COLO829 (cell line): ENCODE data around the gene CASK.

ENCODE experiments used
- DNase-seq: peaks from one replicate; pipeline ENCODE4 v3.0.0; 2012; ENCODE audit warnings: low spot score

CASK gene

DNA sequence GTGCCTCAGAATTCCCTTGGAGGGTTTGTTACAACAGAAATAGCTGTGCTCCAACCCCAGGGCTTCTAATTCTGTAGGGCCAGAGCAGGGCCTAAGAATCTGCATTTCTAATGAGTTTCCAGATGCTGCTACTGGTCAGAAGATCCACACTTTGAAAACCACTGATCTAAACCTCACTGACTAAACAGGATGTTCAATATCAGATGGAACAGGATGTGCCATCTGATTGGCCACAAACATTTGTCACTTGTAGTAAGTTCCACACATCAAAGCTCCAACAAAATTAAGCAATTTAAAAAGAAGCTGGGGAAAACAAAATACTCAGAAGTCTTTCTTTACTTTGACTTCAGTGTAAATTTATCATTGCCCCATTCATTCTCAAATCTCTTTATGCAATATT, 14.3 kb downstream of the CASK start:
- DNase-seq = no peak

DNA sequence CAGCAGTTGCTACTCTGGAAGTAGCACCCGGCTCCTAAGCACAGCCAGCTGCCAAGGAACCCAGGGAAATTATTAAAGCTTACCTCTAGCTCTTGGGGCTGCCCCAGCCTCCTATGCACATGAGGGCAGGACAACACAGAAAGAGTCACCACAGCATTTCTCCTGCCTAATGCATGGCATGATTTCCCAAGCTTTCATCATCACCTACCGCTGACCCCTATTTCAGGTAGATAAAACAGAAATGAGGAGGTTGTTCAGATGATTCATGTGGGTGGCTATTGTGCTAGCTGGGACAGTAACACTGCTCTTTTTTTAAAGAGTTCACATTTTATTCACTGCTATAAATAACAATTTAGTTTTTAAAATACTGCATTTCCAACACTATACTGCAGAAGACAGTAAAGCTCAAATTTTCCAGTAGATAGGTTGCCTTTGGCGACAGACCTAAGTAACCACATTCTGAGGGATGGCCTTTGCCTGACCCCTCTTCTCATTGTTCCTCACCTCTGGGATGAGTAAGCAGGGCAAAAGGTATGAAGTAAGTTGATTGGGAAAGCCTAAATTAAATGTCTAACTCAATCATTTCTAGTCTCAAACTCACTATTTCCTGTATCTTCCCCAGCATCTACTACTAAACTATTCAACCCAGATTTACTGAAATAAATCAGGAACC, 16.7 kb downstream of the CASK start:
- DNase-seq = no peak

DNA sequence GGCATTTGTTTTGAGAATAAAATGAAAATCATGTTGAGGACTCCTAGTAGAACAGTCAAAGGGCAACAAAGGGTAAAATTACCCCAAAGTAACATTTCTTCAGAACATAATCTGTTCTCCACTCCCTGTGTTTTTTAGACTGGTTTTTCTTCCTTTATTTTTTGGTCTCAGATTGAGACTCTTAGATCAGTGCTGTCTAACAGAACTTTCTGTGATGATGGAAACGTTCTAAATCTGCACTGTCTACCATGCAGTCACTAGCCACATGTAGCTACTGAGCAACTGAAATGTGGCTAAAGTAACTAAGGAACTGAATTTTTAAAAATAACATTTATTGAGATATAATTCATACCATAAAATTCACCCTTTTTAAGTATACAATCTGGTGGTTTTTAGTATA, 19.8 kb downstream of the CASK start:
- DNase-seq = no peak

DNA sequence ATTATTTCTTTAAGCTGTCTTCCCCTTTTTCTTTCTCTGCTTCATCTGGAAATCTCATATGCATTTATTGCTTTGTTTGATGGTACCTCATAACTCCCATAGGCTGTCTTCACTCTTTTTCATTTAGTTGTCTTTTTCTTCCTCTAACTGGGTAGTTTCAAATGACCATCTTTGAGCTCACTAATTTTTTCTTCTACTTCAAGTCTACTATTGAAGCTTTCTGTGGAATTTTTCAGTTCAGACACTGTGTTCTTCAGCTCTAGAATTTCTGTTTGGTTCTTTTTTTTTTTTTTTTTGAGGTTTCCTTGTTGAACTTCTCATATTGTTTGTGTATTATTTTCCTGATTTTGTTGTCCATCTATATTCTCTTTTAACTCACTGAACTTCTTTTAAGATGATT, 23.0 kb downstream of the CASK start:
- DNase-seq = no peak

DNA sequence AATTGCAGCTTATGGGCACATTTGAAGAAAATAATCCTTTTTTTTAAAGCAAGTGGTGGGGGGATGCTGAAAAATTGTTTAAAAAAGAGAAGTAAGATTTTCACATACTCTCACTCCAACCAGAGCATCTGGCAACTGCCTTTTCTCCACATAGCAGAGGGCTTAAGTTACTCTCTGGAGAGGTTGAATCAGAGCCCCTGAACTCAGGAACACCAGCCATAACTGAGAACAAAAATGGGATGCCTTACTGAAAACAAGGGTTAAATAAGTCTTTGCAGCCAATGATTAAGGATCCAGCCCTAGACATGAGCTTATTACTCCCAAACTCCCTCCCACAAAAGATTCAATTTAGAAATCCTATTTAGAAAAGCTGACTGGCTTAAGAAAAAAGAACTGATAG, 27.5 kb downstream of the CASK start:
- DNase-seq = no peak

DNA sequence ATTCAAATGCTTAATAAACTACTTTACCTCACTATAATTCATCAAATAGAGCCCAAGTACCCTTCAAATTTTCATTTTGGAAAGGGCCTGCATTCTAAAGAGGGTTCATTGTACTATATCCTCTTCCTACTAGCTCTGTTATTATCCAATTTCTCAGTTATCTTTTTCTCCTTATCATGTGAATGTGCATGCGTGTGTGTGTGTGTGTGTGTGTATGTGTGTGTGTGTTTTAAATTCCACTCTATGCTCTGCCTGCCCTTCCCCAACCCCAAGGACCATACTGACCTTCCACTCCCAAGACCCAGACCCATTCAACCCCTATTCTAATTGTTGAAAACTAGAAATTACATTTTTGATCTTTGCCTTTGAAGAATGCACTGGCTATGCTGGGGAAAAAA, 33.3 kb downstream of the CASK start:
- no peak for DNase-seq

DNA sequence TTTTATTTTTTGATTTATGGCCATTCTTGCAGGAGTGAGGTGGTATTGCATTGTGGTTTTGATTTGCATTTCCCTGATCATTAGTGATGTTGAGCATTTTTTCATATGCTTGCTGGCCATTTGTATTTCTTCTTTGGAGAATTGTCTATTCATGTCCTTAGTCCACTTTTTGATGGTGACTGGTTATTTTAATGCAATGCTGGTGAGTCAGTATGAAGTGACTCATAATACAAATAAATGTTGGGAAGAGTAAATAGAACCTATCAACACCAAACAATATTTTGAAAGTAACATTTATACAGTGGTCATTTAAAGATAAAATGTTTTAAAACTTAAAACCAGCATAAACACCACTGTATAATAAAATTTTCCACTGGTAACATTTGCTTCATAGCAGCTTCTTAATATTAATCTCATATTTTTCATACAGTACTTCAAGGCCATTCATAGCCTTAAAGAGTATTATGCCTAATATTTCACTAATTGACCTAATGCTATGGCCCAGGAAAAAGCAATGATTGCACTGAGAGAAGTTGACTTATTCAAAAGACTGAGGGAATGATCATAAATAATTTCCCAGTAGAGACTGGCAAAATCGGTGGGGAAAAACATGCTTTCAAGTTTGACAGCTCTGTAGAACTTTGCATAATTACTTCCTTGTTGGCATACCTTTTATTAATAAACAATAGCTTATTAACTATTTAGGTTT, 33.9 kb downstream of the CASK start:
- no peak for DNase-seq

DNA sequence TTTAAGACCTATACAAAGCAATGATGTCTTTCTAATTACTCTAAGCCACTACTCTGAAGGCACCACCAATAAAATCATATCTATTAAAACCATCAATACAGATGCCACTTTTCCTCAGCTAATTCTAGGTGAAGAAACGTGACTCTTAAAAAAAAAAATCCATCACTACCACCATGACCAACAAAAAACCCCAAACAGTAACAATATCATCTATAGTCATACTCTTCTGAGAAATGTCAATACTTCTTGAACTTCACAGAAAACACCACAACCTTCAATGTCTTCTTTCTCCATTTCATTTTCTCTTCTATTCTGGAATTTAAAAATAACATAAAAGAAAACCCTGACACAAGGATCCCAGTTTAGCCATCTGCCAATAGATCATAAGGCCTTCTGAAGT, 35.7 kb downstream of the CASK start:
- no peak for DNase-seq

DNA sequence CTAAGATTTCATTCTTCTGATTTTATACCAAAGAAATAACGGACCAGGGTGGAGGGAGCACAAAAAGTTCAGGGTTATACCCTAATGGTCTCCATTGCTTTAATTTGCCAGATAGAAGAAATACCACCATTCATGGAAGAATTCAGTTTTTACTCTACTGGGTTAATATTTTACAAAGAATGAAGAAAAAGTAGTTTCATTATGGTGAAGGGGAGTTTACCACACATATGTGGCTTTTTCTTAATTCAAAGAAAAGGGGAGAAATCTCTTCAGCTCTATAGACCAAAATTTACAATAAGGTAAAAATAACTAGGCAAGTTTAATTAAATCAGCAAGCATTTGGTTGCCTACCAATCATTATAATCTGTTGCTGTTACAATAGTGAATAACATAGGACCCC, 37.6 kb downstream of the CASK start:
- DNase-seq = no peak

DNA sequence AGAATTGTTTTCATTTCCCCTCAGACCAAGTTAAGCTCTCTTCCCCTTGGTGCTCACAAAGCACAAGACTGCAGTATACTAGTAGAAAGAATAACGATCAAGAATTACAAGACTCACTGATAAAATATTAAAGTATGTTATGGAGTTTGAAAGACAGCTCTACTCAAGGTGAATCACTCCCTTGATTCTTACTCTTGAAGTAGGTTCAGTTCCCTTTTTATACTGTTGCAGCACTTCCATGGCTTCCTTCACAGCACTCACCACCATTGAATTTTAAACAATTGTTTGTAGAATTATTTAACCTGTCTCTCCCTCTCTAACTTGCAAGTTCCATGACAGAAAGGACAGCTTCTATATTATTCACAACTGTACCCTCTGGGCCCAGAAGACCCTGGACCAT, 42.2 kb downstream of the CASK start:
- DNase-seq = no peak

DNA sequence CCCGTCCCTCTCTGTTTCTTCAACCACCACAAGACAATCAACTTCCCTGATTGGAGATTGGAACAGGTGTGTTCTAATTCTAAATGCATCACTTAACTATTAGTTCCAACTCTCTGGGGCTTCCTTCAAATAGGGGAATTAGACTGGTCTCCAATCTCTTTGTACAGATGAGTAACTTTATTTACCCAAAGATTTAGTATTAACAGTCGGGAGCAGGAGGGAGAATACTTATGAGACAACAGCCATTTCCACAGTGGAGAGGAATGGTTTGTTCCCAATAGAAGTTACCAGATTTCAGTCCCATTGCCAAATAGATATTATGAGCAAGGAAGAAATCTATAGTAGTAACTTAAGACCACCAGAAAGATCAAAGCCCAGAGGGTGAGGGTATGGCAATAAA, 46.2 kb downstream of the CASK start:
- DNase-seq = no peak

DNA sequence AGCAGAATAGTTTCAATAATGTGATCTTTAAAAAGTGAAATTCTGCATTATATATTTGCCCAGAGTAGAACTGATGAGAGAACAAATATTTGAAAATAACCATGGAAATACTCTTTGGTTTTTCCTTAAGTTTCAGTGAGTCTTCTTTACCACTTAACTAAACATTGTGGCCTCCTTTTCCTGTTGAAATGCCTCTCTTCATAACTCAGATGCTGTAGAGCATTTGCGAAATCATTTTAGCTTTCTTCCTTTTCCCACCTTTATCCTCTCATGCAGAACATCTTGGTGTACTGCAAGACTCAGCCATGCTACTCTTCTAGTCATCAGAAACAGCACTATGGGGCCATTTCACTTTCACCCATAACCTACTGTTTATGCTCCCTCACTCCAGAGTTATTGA, 48.2 kb downstream of the CASK start:
- no peak for DNase-seq

DNA sequence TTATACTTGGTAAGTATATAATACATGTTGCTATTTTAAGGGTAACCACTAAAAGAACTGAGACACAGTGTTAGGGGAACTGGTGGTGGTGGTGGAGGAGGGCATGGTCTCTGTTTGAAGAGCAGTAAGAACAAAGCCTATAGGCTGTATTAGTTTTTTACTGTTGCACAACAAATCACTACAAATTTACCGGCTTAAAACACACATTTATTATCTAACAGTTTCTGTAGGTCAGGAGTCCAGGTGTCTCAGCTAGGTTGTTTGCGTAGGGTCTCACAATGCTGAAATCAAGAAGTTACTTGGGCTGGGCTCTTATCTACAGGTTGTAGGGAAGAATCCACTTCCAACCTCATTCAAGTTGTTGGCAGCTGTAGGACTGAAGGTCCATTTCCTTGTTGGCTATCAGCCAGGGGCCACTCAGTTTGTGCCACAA, 52.6 kb downstream of the CASK start:
- no peak for DNase-seq

DNA sequence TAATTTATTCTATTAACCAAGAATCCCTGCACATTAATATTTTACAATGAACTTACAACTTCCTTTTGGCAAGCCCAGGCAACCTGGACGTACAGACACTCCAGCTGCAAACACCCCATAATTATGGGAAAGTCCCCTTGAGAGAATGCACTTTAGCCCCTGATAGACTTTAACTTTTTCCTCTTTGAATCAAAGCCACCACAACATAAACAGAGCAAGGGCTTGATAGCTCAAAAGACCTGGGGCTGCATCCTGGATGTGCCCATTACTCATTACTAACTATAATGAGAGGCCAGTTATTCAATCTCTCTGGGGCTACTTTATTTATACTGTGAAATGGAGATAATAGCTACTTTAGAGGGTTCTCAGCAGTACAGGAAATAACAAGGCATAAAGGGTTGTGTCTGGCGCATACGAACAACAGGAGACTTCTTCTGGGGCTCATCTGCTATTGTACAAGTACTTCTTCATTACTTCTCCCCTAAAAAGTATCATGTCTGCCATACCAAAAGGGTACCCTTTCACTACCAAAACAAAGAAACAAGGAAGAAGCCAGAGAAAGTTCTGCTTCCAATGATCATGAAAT, 54.9 kb downstream of the CASK start:
- no peak for DNase-seq

DNA sequence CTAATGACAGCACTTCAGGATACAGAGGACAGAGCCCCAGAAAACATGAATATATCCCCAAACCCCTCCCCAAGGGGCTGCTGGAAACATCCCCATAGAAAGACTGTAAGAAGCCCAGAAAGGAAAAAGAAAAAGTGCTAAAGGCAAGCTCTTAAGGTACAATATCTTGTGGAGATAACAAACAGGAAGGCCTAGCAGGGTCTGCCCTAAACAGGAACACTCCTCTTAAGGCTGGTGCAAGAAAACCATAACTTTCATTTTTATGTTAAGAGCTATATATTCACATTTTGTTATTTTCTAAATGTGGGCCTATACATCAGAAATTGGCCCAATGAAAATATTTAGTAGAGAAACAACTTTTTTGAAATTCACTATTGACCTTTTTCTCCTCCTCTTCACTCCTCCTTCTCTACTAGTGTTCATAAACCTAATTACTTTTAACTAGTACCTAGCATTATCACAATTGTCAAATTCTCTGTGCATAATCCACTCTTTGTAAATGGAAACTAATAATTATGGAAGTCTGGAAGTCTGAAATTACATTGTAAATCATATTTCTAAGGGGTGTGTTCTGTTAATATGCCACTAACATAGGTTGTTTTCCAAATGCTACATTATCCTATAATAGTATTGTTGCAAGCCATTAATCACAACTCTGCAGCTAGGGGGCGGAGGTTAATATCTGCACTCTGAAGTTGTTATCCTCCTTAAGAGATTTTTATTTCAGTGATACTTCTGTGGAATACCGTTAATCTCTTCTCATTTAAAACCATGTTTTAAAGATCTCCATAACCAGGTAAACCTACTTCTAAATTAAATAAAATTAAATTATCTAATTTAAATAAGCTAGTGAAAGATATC, 59.8 kb downstream of the CASK start:
- no peak for DNase-seq

DNA sequence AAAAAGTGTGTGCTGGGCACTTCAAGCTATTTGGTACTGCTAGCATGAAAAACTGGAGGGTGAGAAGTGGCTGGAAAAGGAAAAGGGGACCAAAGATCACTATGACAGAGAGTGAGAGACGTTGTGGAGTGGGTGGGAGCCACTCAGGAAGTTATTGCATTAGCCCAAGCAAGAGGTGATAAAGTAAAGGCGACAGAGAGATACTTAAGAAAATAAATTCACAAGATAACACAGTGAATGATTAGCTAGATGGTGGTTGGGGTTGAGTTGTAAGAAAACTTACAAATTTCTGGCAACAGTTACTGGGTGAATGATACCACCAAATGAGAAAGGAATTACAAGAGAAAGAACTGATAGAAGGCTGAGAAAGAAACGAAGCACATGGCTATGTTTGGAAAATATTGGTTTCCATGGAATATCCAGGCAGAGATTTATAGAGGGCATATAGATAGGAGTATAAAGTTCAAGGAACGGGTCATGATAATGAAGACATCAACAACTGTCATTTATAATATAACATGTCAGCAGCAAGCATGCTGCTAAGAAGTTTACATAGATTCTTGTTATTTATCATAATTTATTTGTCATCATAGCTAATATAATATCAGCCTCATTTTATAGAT, 60.7 kb downstream of the CASK start:
- no peak for DNase-seq

DNA sequence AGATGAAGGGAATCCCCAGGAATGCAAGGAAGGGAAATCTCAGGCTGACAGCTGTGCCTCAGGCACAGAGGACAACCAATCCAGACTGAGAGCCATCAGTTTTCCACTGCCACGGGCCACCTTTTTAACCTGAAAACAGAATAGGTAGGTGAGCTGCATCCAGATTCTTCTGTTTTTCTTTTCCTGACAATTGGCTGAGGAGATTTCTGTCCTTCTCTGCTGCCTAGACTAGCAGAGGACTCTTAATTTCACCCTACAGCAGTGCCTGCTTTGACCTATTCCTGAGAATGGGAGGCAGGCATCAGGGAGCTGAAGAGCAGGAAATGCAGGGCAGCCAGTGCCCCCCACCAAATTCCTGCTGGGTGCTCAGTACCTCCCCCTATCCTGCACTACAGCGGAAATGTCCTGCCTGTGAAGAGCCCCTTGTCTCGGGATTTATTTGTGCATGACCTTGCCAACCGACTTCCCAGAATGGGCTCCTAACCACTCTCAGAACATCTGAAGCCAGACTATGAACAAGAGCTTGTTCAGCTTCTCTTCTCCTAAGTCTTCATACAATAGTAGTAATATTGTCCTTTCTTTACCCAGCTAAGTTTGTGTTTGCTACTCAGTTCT, 65.1 kb downstream of the CASK start:
- DNase-seq = peak; percentile 4

DNA sequence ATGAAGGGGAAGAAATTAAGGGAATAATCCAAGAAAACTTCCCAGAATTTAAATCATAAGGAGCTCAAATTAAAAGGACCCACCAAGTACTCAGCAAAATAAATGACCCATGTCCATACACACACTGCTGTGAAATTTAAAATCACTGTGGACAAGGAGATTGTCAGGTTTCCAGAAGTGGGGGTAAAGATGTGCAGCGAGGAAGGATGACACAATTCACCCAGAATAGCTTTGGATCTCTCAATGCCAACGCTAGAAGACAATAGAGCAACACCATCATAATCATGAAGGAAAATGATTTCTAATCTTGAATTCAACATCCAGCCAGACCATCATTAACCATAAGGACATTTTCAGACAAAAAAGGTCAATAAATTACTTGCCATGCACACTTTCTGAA, 65.7 kb downstream of the CASK start:
- no peak for DNase-seq

DNA sequence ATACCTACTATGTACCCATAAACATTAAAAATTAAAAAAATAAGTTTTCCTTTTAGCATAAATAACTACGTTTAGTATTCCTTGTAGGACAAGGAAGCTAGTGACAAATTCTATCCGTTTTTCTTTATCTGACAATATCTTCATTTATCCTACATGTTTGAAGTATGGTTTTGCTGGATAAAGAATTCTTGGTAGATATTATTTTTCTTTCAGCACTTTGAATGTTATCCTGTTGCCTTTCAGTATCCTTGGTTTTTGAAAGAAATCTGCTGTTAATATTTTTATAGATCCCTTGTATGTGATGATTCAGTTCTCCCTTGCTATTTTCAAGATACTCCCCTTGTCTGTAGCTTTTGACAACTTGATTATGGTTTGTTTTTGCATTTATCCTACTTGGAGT, 76.6 kb downstream of the CASK start:
- DNase-seq = no peak

DNA sequence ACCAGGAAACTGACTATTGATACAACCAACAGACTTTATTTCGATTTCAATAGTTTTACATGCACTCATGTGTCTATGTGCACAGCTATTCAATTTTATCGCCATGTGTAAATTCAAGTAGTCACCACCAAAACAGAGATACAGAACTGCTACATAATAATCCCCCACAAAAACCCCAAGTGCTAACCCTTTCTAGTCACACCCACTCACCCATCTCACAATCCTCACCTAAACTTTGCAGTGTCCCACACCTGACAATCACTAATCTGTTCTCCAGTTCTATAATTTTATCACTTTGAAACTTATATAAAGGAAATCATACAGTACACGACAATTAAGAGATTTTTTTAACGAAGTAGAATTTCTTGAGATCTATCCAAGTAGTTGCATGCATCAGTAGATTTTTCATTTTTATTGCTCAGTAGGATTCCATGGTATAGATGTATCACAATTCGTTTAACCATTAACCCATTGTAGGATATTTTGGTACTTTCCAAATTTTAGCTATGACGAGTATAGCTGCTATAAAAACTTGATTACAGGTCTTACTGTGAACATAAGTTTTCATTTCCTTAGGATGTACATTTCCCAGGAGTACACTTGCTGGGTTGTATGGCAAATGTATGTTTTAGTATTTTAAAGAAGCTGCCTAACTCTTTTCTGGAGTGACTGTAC, 85.9 kb downstream of the CASK start:
- DNase-seq = no peak

DNA sequence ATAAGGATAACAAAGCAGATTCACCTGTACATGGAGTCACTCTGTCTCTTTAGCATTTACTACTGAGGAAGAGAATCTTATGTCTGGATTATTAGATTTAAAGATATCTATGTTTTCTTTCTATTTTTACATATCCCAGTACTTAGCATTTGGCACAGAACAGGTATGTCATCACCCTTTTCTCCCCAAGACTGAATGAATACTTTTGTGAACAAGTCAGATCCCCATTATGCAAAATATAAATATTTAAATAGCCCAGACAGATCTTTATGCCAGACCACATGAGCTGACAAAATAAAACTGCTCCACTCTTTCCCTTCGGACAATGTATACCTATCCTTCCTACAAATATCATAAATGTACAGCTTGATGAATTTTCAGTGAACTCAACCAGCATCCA, 94.5 kb downstream of the CASK start:
- DNase-seq = no peak
